GM12878 (cell line): ENCODE data around the gene TFF2. TPM values are rescaled to one million over a fixed set of nuclear protein-coding genes. Genes with fewer than 3 reads are reported as not detected.

Experiments used
- BCL11A ChIP-seq: IDR thresholded peaks from 2 replicates; pipeline ENCODE4 v1.6.1; 2011; ENCODE audit warnings: low read depth, low read length
- BMI1 ChIP-seq: fragments of 450-650 bp; IDR thresholded peaks from 2 replicates; pipeline ENCODE4 v1.6.1; 2016; ENCODE audit warnings: mild to moderate bottlenecking, moderate library complexity, borderline replicate concordance
- CHD1 ChIP-seq: IDR thresholded peaks from 2 replicates; pipeline ENCODE4 v1.6.1; 2012; ENCODE audit warnings: low read depth, low read length, improper control_type of control experiment
- E2F8 ChIP-seq: fragments of 450-650 bp; IDR thresholded peaks from 2 replicates; pipeline ENCODE4 v1.6.1; 2018; ENCODE audit warnings: mild to moderate bottlenecking, low read depth, moderate library complexity; ENCODE audit not compliant: partially characterized antibody
- E4F1 ChIP-seq: fragments of 450-650 bp; IDR thresholded peaks from 2 replicates; pipeline ENCODE4 v1.6.1; 2018; ENCODE audit warnings: borderline replicate concordance, mild to moderate bottlenecking; ENCODE audit not compliant: partially characterized antibody
- EED ChIP-seq: sonication (generic); IDR thresholded peaks from 2 replicates; pipeline ENCODE4 v1.6.1; 2016; ENCODE audit warnings: antibody characterized with exemption, low read depth
- EGR1 ChIP-seq, 2 experiments: IDR thresholded peaks; 1 replicate in 1 of 2; 2 replicates in 1 of 2; pipeline ENCODE4 v1.6.1; 2011 to 2012; ENCODE audit warnings: low read depth in 2 of 2, low read length in 2 of 2, borderline replicate concordance in 1 of 2, mild to moderate bottlenecking in 1 of 2, moderate library complexity in 1 of 2
- ELK1 ChIP-seq: IDR thresholded peaks from 2 replicates; pipeline ENCODE4 v1.6.1; 2012; ENCODE audit warnings: low read depth, low read length, improper control_type of control experiment
- FOXK2 ChIP-seq: fragments of 450-650 bp; IDR thresholded peaks from 2 replicates; pipeline ENCODE4 v1.6.1; 2017; ENCODE audit warnings: mild to moderate bottlenecking, moderate library complexity
- GATAD2B ChIP-seq: fragments of 450-650 bp; conservative IDR thresholded peaks from 2 replicates; pipeline ENCODE4 v1.6.1; 2017; ENCODE audit warnings: low read depth, mild to moderate bottlenecking, moderate library complexity
- HDAC6 ChIP-seq: fragments of 200-600 bp; sonication (generic); IDR thresholded peaks from one replicate; pipeline ENCODE4 v1.8.0; 2017; ENCODE audit warnings: antibody characterized with exemption; ENCODE audit not compliant: unreplicated experiment
- IRF4 ChIP-seq: IDR thresholded peaks from 2 replicates; pipeline ENCODE4 v1.6.1; 2011; ENCODE audit warnings: low read depth, low read length
- JUNB ChIP-seq: IDR thresholded peaks from 2 replicates; pipeline ENCODE4 v1.6.1; 2016; ENCODE audit warnings: antibody characterized with exemption, mild to moderate bottlenecking
- NR2F1 ChIP-seq: fragments of 450-650 bp; conservative IDR thresholded peaks from 2 replicates; pipeline ENCODE4 v1.6.1; 2017; ENCODE audit warnings: mild to moderate bottlenecking
- NRF1 ChIP-seq: conservative IDR thresholded peaks from 2 replicates; pipeline ENCODE4 v1.6.1; 2011; ENCODE audit warnings: mild to moderate bottlenecking, low read depth, low read length, improper control_type of control experiment
- SMARCA5 ChIP-seq: fragments of 450-650 bp; IDR thresholded peaks from 2 replicates; pipeline ENCODE4 v1.6.1; 2017; ENCODE audit warnings: mild to moderate bottlenecking
- USF1 ChIP-seq: IDR thresholded peaks from 2 replicates; pipeline ENCODE4 v1.6.1; 2011; ENCODE audit warnings: borderline replicate concordance, low read depth, mild to moderate bottlenecking, moderate library complexity, mixed read lengths, low read length; ENCODE audit not compliant: insufficient read depth; ENCODE audit errors: extremely low read length
- YBX1 ChIP-seq: fragments of 450-650 bp; IDR thresholded peaks from 2 replicates; pipeline ENCODE4 v1.6.1; 2016; ENCODE audit warnings: antibody characterized with exemption
- YY1 ChIP-seq: IDR thresholded peaks from 2 replicates; pipeline ENCODE4 v1.6.1; 2011; ENCODE audit warnings: low read depth, mild to moderate bottlenecking, low read length
- ZBTB4 ChIP-seq: fragments of 450-650 bp; formaldehyde crosslinking; IDR thresholded peaks from 2 replicates; pipeline ENCODE4 v1.4.0; 2022; ENCODE audit warnings: mild to moderate bottlenecking, moderate library complexity
- polyA plus RNA-seq, 11 experiments: library from polyadenylated mRNA; depleted of rRNA in 4 of 11; unstranded in 6 of 11; stranded (reverse) in 5 of 11; fragments of >200 nt; fragmentation: Nextera tagmentation in 4 of 11; fragmentation: Illumina TruSeq in 1 of 11; extraction: Ambion mirVana in 4 of 11; extraction: Trizol in 1 of 11; gene quantifications; 1 replicate in 1 of 11; 2 replicates in 10 of 11; pipeline versions ENCODE4 v1.2.1 to v1.2.3, GENCODE V29; 2011 to 2016; ENCODE audit warnings: inconsistent platforms in 2 of 11, missing spikeins in 2 of 11, low read depth in 1 of 11
- total RNA-seq, 4 experiments: library from RNA; depleted of rRNA in 3 of 4; stranded (reverse); fragments of >200 nt in 3 of 4; fragmentation: Illumina TruSeq in 1 of 4; extraction: Trizol in 1 of 4; gene quantifications; 2 replicates each; pipeline versions ENCODE4 v1.2.1 to v1.2.3, GENCODE V29; 2013 to 2021

The TFF2 gene
- total and polyA plus RNA-seq, 10 of the 15 experiments (the other 5 are each of a cell fraction or from before 2014, with no cell fraction given), result 0.56 TPM; not detected in 9

GRCh38 chr21:42366292-42367010 lies 15.7 kb upstream of the TFF2 start, which contains the start of gene TFF1 (continued):
- TF ChIP-seq USF1 (no peak), ZBTB4 (CRISPR knock-in tag) (no peak), FOXK2 (no peak), ELK1 (no peak), E2F8 (no peak), IRF4 (0 out of 2 replicates have a peak, but pooled peaks have one; percentile 41), GATAD2B (no peak), BMI1 (no peak), EED (peak; percentile 84), NRF1 (no peak), YBX1 (no peak), EGR1 (IDR thresholded peaks at IDR 0.05; ENCODE audit: borderline replicate concordance in 1 of 2, low read depth in 2 of 2, low read length in 2 of 2) (no peak), CHD1 (no peak), BCL11A (peak; percentile 22; the same call in 1 of the 2 replicates), JUNB (peak; percentile 59), YY1 (no peak), NR2F1 (0 out of 2 replicates have a peak, but pooled peaks have one; percentile 28), SMARCA5 (no peak), HDAC6 (no peak), E4F1 (no peak)
